Measurements from ENCODE around the gene KIF3C.
A peak's percentile ranks its signal among the peaks of the same experiment; 100 is the strongest.
"Not testable (repeated sequence)": the region's sequence is repeated elsewhere in the genome, so short reads cannot be mapped to it uniquely, and the experiment has no call there.

Gene KIF3C

GRCh38 chr2:26011990-26012856 is 29.9 kb upstream of the KIF3C start:
- H3K4me1 ChIP-seq (ENCODE audit: control insufficient read depth, insufficient read depth, low read length) = peaks cover 41% of the 10 kb centered on the region
- no peak overlapping the region for H3K9ac ChIP-seq (ENCODE audit: low read length)
- no peak overlapping the region for H3K4me3 ChIP-seq (ENCODE audit: low read length)
- H3K27me3 ChIP-seq (replicated peaks; ENCODE audit: control insufficient read depth, insufficient read depth, low read length) = no peaks in the 10 kb centered on the region
- no peaks in the 10 kb centered on the region for H3K36me3 ChIP-seq (ENCODE audit: control insufficient read depth, insufficient read depth, low read length, severe bottlenecking)
- peak; percentile 47 for DNase-seq (ENCODE audit: low read depth)
- H3K9me3 ChIP-seq (ENCODE audit: control insufficient read depth, low read length) = no peaks in the 10 kb centered on the region

- no peaks in the 10 kb centered on the region for H3K36me3 ChIP-seq (ENCODE audit: control insufficient read depth, insufficient read depth, low read length, severe bottlenecking)
- no peak for DNase-seq (ENCODE audit: low read depth)
These were observed 29.3 kb upstream of the KIF3C start for GRCh38 chr2:26011609-26011989.

GRCh38 chr2:26010943-26011342 is 28.6 kb upstream of the KIF3C start:
- Histone ChIP-seq H3K27me3 (replicated peaks; ENCODE audit: control insufficient read depth, insufficient read depth, low read length) (no peaks in the 10 kb centered on the region), H3K9ac (ENCODE audit: low read length) (no peak overlapping the region), H3K36me3 (ENCODE audit: control insufficient read depth, insufficient read depth, low read length, severe bottlenecking) (no peaks in the 10 kb centered on the region), H3K9me3 (ENCODE audit: control insufficient read depth, low read length) (no peaks in the 10 kb centered on the region), H3K4me1 (ENCODE audit: control insufficient read depth, insufficient read depth, low read length) (peaks cover 32% of the 10 kb centered on the region), H3K4me3 (ENCODE audit: low read length) (no peak overlapping the region)
- DNase-seq (ENCODE audit: low read depth) = no peak

More at GRCh38 chr2:26011609-26011989, 29.3 kb upstream of the KIF3C start:
- Histone ChIP-seq H3K4me1 (ENCODE audit: control insufficient read depth, insufficient read depth, low read length) (peaks cover 39% of the 10 kb centered on the region), H3K27me3 (replicated peaks; ENCODE audit: control insufficient read depth, insufficient read depth, low read length) (no peaks in the 10 kb centered on the region), H3K9me3 (ENCODE audit: control insufficient read depth, low read length) (no peaks in the 10 kb centered on the region), H3K9ac (ENCODE audit: low read length) (no peak overlapping the region), H3K4me3 (ENCODE audit: low read length) (no peak overlapping the region)

GRCh38 chr2:26009567-26009963 is 27.3 kb upstream of the KIF3C start:
- Histone ChIP-seq H3K4me1 (ENCODE audit: control insufficient read depth, insufficient read depth, low read length) (peaks cover 32% of the 10 kb centered on the region), H3K27me3 (replicated peaks; ENCODE audit: control insufficient read depth, insufficient read depth, low read length) (no peaks in the 10 kb centered on the region), H3K9ac (ENCODE audit: low read length) (no peak overlapping the region), H3K4me3 (ENCODE audit: low read length) (no peak overlapping the region), H3K36me3 (ENCODE audit: control insufficient read depth, insufficient read depth, low read length, severe bottlenecking) (no peaks in the 10 kb centered on the region), H3K9me3 (ENCODE audit: control insufficient read depth, low read length) (no peaks in the 10 kb centered on the region)
- no peak for DNase-seq (ENCODE audit: low read depth)

- no peaks in the 10 kb centered on the region for H3K36me3 ChIP-seq (ENCODE audit: control insufficient read depth, insufficient read depth, low read length, severe bottlenecking)
- peak overlapping the region; percentile 8 for H3K4me3 ChIP-seq (ENCODE audit: low read length)
- peak overlapping the region; percentile 79 for H3K9ac ChIP-seq (ENCODE audit: low read length)
- DNase-seq (ENCODE audit: low read depth) = peak; percentile 71
- H3K9me3 ChIP-seq (ENCODE audit: control insufficient read depth, low read length) = no peaks in the 10 kb centered on the region
- H3K27me3 ChIP-seq (replicated peaks; ENCODE audit: control insufficient read depth, insufficient read depth, low read length) = no peaks in the 10 kb centered on the region
- peaks cover 32% of the 10 kb centered on the region for H3K4me1 ChIP-seq (ENCODE audit: control insufficient read depth, insufficient read depth, low read length)
These were observed 26.7 kb upstream of the KIF3C start for GRCh38 chr2:26008851-26009566.

- Histone ChIP-seq H3K36me3 (ENCODE audit: control insufficient read depth, insufficient read depth, low read length, severe bottlenecking) (no peaks in the 10 kb centered on the region), H3K9ac (ENCODE audit: low read length) (no peak overlapping the region), H3K9me3 (ENCODE audit: control insufficient read depth, low read length) (no peaks in the 10 kb centered on the region), H3K4me3 (ENCODE audit: low read length) (no peak overlapping the region), H3K4me1 (ENCODE audit: control insufficient read depth, insufficient read depth, low read length) (peaks cover 32% of the 10 kb centered on the region), H3K27me3 (replicated peaks; ENCODE audit: control insufficient read depth, insufficient read depth, low read length) (no peaks in the 10 kb centered on the region)
- no peak for DNase-seq (ENCODE audit: low read depth)
These were observed 25.8 kb upstream of the KIF3C start for GRCh38 chr2:26008095-26008494.

- DNase-seq (ENCODE audit: low read depth) = no peak
These were observed 20.5 kb upstream of the KIF3C start for GRCh38 chr2:26002632-26003310.

GRCh38 chr2:26001743-26002351 is 19.6 kb upstream of the KIF3C start:
- H3K27me3 ChIP-seq (replicated peaks; ENCODE audit: control insufficient read depth, insufficient read depth, low read length) = no peaks in the 10 kb centered on the region

More at GRCh38 chr2:26002632-26003310, 20.5 kb upstream of the KIF3C start:
- H3K36me3 ChIP-seq (ENCODE audit: control insufficient read depth, insufficient read depth, low read length, severe bottlenecking) = no peaks in the 10 kb centered on the region
- H3K9me3 ChIP-seq (ENCODE audit: control insufficient read depth, low read length) = no peaks in the 10 kb centered on the region
- H3K27me3 ChIP-seq (replicated peaks; ENCODE audit: control insufficient read depth, insufficient read depth, low read length) = no peaks in the 10 kb centered on the region
- H3K9ac ChIP-seq (ENCODE audit: low read length) = no peak overlapping the region
- H3K4me3 ChIP-seq (ENCODE audit: low read length) = no peak overlapping the region
- H3K4me1 ChIP-seq (ENCODE audit: control insufficient read depth, insufficient read depth, low read length) = peaks cover 32% of the 10 kb centered on the region

GRCh38 chr2:26000561-26001082 is 18.3 kb upstream of the KIF3C start:
- H3K9me3 ChIP-seq (ENCODE audit: control insufficient read depth, low read length) = peaks cover 6% of the 10 kb centered on the region
- H3K4me1 ChIP-seq (ENCODE audit: control insufficient read depth, insufficient read depth, low read length) = peaks cover 35% of the 10 kb centered on the region
- H3K27me3 ChIP-seq (replicated peaks; ENCODE audit: control insufficient read depth, insufficient read depth, low read length) = no peaks in the 10 kb centered on the region
- H3K9ac ChIP-seq (ENCODE audit: low read length) = no peak overlapping the region
- no peaks in the 10 kb centered on the region for H3K36me3 ChIP-seq (ENCODE audit: control insufficient read depth, insufficient read depth, low read length, severe bottlenecking)
- no peak overlapping the region for H3K4me3 ChIP-seq (ENCODE audit: low read length)
- DNase-seq (ENCODE audit: low read depth) = no peak

More at GRCh38 chr2:26001743-26002351, 19.6 kb upstream of the KIF3C start:
- peak; percentile 54 for DNase-seq (ENCODE audit: low read depth)
- Histone ChIP-seq H3K9ac (ENCODE audit: low read length) (peak overlapping the region; percentile 18), H3K9me3 (ENCODE audit: control insufficient read depth, low read length) (no peaks in the 10 kb centered on the region), H3K4me1 (ENCODE audit: control insufficient read depth, insufficient read depth, low read length) (peaks cover 35% of the 10 kb centered on the region), H3K4me3 (ENCODE audit: low read length) (no peak overlapping the region), H3K36me3 (ENCODE audit: control insufficient read depth, insufficient read depth, low read length, severe bottlenecking) (no peaks in the 10 kb centered on the region)

- H3K27me3 ChIP-seq (replicated peaks; ENCODE audit: control insufficient read depth, insufficient read depth, low read length); H3K9ac ChIP-seq (ENCODE audit: low read length); H3K4me3 ChIP-seq (ENCODE audit: low read length); H3K36me3 ChIP-seq (ENCODE audit: control insufficient read depth, insufficient read depth, low read length, severe bottlenecking); DNase-seq (ENCODE audit: low read depth); H3K9me3 ChIP-seq (ENCODE audit: control insufficient read depth, low read length): not testable (repeated sequence)
- H3K4me1 ChIP-seq (ENCODE audit: control insufficient read depth, insufficient read depth, low read length) = peaks cover 35% of the 10 kb centered on the region
These were observed 17.1 kb upstream of the KIF3C start for GRCh38 chr2:25999406-25999805.
